Measurements from ENCODE around the gene GMCL2.

The GMCL2 gene

GRCh38 chr5:178187014-178187413 is at the start of gene GMCL2:
TSS of gene GMCL2 (minus strand) at chr5:178187371. CDS start at chr5:178187299, 72 bp downstream.
- Histone ChIP-seq H3K27me3 (ENCODE audit: insufficient read depth, low read length, poor library complexity) (no peaks in the 10 kb centered on the region), H3K4me1 (ENCODE audit: insufficient read depth, low read length) (no peaks in the 10 kb centered on the region), H2AFZ (ENCODE audit: low read depth, low read length) (no peak within 1 kb of the TSS), H3K4me2 (ENCODE audit: insufficient read depth, low read length) (no peak within 1 kb of the TSS), H3K9ac (ENCODE audit: low read depth, low read length) (no peak within 1 kb of the TSS), H3K4me3 (ENCODE audit: low read depth in 1 of 2, low read length in 2 of 2) (no peak within 1 kb of the TSS), H3K9me3 (ENCODE audit: insufficient read depth, low read length, severe bottlenecking) (no peaks in the 10 kb centered on the region), H3K79me2 (ENCODE audit: insufficient read depth, low read length) (no peaks in the 10 kb centered on the region), H3K27ac (ENCODE audit: low read length) (no peak within 1 kb of the TSS), H3K36me3 (ENCODE audit: insufficient read depth, low read length) (no peaks in the 10 kb centered on the region), H4K20me1 (ENCODE audit: insufficient read depth, low read length) (no peaks in the 10 kb centered on the region)
- DNase-seq (no peak), ATAC-seq (ENCODE audit: insufficient read depth, low read depth) (no peak)
- TF ChIP-seq EZH2 (IDR thresholded peaks at IDR 0.05; ENCODE audit: borderline replicate concordance, low read depth, low read length, severe bottlenecking) (no peak), CTCF (IDR thresholded peaks at IDR 0.05; ENCODE audit: borderline replicate concordance, extremely low read depth, low read length, poor library complexity, severe bottlenecking) (no peak)

- H3K36me3 ChIP-seq (ENCODE audit: insufficient read depth, low read length) = peaks cover 5% of the 10 kb centered on the region; the same call in 1 of the 2 replicates
- ATAC-seq (ENCODE audit: insufficient read depth, low read depth) = no peak
- H3K27ac ChIP-seq (ENCODE audit: low read length) = no peak overlapping the region
- no peaks in the 10 kb centered on the region for H3K27me3 ChIP-seq (ENCODE audit: insufficient read depth, low read length, poor library complexity)
- TF ChIP-seq CTCF (IDR thresholded peaks at IDR 0.05; ENCODE audit: borderline replicate concordance, extremely low read depth, low read length, poor library complexity, severe bottlenecking) (no peak), EZH2 (IDR thresholded peaks at IDR 0.05; ENCODE audit: borderline replicate concordance, low read depth, low read length, severe bottlenecking) (no peak)
- H3K4me1 ChIP-seq (ENCODE audit: insufficient read depth, low read length) = peaks cover 26% of the 10 kb centered on the region
- no peaks in the 10 kb centered on the region for H3K9me3 ChIP-seq (ENCODE audit: insufficient read depth, low read length, severe bottlenecking)
- H3K4me3 ChIP-seq (ENCODE audit: low read depth in 1 of 2, low read length in 2 of 2) = no peak overlapping the region
- no peak overlapping the region for H3K4me2 ChIP-seq (ENCODE audit: insufficient read depth, low read length)
- peaks cover 4% of the 10 kb centered on the region for H4K20me1 ChIP-seq (ENCODE audit: insufficient read depth, low read length)
- peaks cover 8% of the 10 kb centered on the region for H3K79me2 ChIP-seq (ENCODE audit: insufficient read depth, low read length)
- H3K9ac ChIP-seq (ENCODE audit: low read depth, low read length) = no peak overlapping the region
- no peak for DNase-seq
- H2AFZ ChIP-seq (ENCODE audit: low read depth, low read length) = no peak overlapping the region
Observed at GRCh38 chr5:178236679-178237078, 49.5 kb upstream of the GMCL2 start.

GRCh38 chr5:178236126-178236525 is 49.0 kb upstream of the GMCL2 start:
- H3K79me2 ChIP-seq (ENCODE audit: insufficient read depth, low read length) = peaks cover 14% of the 10 kb centered on the region
- ATAC-seq (ENCODE audit: insufficient read depth, low read depth) (no peak), DNase-seq (no peak)
- peaks cover 10% of the 10 kb centered on the region for H4K20me1 ChIP-seq (ENCODE audit: insufficient read depth, low read length)
- H3K36me3 ChIP-seq (ENCODE audit: insufficient read depth, low read length) = peaks cover 10% of the 10 kb centered on the region
- no peaks in the 10 kb centered on the region for H3K27me3 ChIP-seq (ENCODE audit: insufficient read depth, low read length, poor library complexity)
- H3K27ac ChIP-seq (ENCODE audit: low read length) = no peak overlapping the region
- peaks cover 26% of the 10 kb centered on the region for H3K4me1 ChIP-seq (ENCODE audit: insufficient read depth, low read length)
- H3K9ac ChIP-seq (ENCODE audit: low read depth, low read length) = no peak overlapping the region
- H3K4me2 ChIP-seq (ENCODE audit: insufficient read depth, low read length) = no peak overlapping the region
- H3K9me3 ChIP-seq (ENCODE audit: insufficient read depth, low read length, severe bottlenecking) = no peaks in the 10 kb centered on the region
- TF ChIP-seq EZH2 (IDR thresholded peaks at IDR 0.05; ENCODE audit: borderline replicate concordance, low read depth, low read length, severe bottlenecking) (no peak), CTCF (IDR thresholded peaks at IDR 0.05; ENCODE audit: borderline replicate concordance, extremely low read depth, low read length, poor library complexity, severe bottlenecking) (no peak)
- H3K4me3 ChIP-seq (ENCODE audit: low read depth in 1 of 2, low read length in 2 of 2) = no peak overlapping the region
- H2AFZ ChIP-seq (ENCODE audit: low read depth, low read length) = no peak overlapping the region

GRCh38 chr5:178235588-178235974 is 48.4 kb upstream of the GMCL2 start:
- Histone ChIP-seq H4K20me1 (ENCODE audit: insufficient read depth, low read length) (peaks cover 15% of the 10 kb centered on the region), H3K9ac (ENCODE audit: low read depth, low read length) (no peak overlapping the region), H3K36me3 (ENCODE audit: insufficient read depth, low read length) (peaks cover 16% of the 10 kb centered on the region), H3K4me3 (ENCODE audit: low read depth in 1 of 2, low read length in 2 of 2) (no peak overlapping the region), H3K79me2 (ENCODE audit: insufficient read depth, low read length) (peaks cover 19% of the 10 kb centered on the region), H2AFZ (ENCODE audit: low read depth, low read length) (no peak overlapping the region), H3K27me3 (ENCODE audit: insufficient read depth, low read length, poor library complexity) (no peaks in the 10 kb centered on the region), H3K9me3 (ENCODE audit: insufficient read depth, low read length, severe bottlenecking) (no peaks in the 10 kb centered on the region), H3K4me2 (ENCODE audit: insufficient read depth, low read length) (no peak overlapping the region), H3K27ac (ENCODE audit: low read length) (no peak overlapping the region), H3K4me1 (ENCODE audit: insufficient read depth, low read length) (peaks cover 27% of the 10 kb centered on the region)
- no peak for DNase-seq
- TF ChIP-seq CTCF (IDR thresholded peaks at IDR 0.05; ENCODE audit: borderline replicate concordance, extremely low read depth, low read length, poor library complexity, severe bottlenecking) (no peak), EZH2 (IDR thresholded peaks at IDR 0.05; ENCODE audit: borderline replicate concordance, low read depth, low read length, severe bottlenecking) (no peak)
- ATAC-seq (ENCODE audit: insufficient read depth, low read depth) = no peak
